HG02981 (cell line): ENCODE measurements around the gene SLC16A14.
"Not testable (repeated sequence)": the region's sequence is repeated elsewhere in the genome, so short reads cannot be mapped to it uniquely, and the experiment has no call there.

ENCODE experiments used
- ATAC-seq: cut with Tn5 transposase; IDR thresholded peaks from one replicate; pipeline ENCODE4 v1.9.1; 2021; ENCODE audit warnings: mild to moderate bottlenecking, moderate library complexity; ENCODE audit not compliant: unreplicated experiment

The SLC16A14 gene, protein sequence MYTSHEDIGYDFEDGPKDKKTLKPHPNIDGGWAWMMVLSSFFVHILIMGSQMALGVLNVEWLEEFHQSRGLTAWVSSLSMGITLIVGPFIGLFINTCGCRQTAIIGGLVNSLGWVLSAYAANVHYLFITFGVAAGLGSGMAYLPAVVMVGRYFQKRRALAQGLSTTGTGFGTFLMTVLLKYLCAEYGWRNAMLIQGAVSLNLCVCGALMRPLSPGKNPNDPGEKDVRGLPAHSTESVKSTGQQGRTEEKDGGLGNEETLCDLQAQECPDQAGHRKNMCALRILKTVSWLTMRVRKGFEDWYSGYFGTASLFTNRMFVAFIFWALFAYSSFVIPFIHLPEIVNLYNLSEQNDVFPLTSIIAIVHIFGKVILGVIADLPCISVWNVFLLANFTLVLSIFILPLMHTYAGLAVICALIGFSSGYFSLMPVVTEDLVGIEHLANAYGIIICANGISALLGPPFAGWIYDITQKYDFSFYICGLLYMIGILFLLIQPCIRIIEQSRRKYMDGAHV

DNA sequence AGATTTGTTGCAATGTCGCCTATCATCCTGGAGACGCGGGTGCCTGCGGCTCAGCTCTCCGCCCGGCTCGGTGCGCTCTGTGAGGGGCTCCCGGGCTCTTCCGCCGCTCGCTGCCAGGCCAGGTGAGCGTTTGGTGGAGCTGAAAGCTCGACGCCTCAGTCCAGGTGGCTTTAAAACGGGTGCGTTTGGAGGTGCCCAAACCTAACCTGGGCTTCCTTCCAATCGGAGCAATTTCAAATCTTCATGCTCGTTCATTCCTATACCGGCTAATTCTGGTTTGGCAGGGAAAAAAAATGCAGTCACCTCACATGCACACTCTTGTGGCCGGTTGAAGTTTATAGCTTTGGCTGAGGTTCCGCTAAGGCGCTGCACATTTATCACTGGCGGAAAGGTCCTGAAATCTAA, at the start of gene SLC16A14:
Gene SLC16A14, minus strand, starts transcription at position 274 of the 405 bp plus-strand sequence. CDS start 9,572 bp downstream, outside the sequence.
- peak; percentile 22 for ATAC-seq

GRCh38 chr2:230106771-230107170, 38.0 kb upstream of the SLC16A14 start:
- no peak for ATAC-seq

DNA sequence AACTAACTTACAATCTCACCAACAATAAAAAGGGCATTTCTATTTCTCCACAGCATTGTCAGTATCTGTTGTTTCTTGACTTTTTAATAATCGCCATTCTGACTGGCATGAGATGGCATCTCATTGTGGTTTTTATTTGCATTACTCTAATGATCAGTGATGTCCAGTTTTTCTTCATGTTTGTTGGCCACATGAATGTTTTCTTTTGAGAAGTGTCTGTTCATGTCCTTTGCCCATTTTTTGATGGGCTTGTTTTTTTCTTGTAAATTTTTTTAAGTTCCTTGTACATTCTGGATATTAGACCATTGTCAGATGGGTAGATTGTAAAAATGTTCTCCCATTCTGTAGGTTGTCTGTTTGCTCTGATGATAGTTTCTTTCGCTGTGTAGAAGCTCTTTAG, 33.2 kb upstream of the SLC16A14 start:
- ATAC-seq, result not testable (repeated sequence)

- ATAC-seq, result no peak
These were observed 29.1 kb upstream of the SLC16A14 start for GRCh38 chr2:230097841-230098240.

DNA sequence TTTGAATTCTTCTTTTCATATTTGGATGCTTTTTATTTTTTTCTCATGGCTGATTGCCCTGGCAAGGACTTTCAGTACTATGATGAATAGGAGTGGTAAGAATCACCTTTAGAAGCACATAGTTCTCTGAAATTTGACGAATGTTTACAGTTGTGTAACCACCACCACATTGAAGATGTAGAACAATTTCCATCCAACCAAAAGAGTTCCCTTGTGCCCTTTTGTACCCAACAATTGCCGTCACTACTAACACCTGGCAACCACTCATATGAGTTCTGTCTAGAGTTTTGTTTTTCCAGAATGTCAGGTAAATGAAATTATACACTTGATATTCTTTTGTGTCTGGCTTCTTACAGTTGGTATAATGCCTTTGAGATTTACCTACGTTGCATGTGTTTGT, 28.7 kb upstream of the SLC16A14 start:
- ATAC-seq, result no peak

- ATAC-seq, result no peak
These were observed 22.2 kb upstream of the SLC16A14 start for GRCh38 chr2:230090967-230091366.

DNA sequence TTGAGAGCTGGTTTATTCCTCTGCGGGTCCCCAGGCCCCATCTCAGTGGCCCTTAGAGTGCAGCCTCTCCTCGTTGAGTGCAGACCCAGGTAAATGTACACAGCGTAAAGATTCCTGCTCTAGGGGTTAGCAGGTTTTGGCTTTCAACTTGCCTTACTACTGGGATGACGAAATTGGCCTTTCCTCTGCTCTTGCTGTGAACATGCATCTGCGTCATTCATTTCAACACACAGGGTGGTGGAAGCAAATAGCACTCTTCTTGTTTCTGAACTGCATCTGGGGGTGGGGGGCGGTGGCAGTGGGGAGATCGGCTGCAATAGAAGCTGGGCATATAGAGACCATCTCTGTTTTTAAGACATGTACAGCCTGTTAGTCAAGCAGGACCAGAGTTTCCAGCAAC, 16.5 kb upstream of the SLC16A14 start:
- ATAC-seq, result no peak

GRCh38 chr2:230077851-230078547, 9.3 kb upstream of the SLC16A14 start:
- no peak for ATAC-seq

DNA sequence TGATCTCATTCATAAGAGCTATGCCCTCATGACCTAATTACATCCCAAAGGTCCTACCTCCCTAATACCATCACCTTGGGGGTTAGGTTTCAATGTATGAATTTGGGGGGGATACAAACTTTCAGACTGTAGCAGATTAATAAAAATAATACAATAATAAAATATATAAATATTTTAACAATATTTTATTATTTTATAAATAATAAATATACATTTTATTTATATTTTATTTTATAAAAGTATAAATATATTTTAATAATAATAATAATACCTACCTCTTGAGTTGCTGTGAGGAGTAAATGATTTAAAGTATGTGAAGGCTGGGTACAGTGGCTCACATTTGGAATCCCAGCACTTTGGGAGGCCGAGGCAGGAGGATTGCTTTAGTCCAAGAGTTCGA, 8.1 kb upstream of the SLC16A14 start:
- ATAC-seq, result no peak

GRCh38 chr2:230075988-230076631, 7.4 kb upstream of the SLC16A14 start:
- no peak for ATAC-seq

- no peak for ATAC-seq
These were observed 2.7 kb upstream of the SLC16A14 start for GRCh38 chr2:230071421-230071820.

DNA sequence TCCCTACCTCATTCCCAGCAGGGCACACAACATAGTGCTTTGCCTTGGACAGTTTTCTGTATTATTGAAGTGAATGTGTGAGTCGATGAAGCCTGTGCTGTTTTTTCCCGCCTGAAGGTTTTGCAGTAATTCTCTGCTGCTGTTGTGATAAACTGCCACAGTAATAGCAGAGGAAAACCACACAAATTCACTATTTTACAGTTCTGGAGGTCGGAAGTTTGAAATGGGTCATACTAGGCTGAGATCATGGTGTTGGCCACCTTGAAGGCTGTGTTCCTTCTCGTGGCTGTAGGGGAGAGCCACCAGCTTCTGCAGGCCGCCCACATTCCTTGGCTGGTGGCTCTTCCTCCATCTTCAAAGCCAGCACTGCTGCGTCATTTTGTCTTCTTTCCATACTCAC, 678 bp upstream of the SLC16A14 start:
- no peak for ATAC-seq

DNA sequence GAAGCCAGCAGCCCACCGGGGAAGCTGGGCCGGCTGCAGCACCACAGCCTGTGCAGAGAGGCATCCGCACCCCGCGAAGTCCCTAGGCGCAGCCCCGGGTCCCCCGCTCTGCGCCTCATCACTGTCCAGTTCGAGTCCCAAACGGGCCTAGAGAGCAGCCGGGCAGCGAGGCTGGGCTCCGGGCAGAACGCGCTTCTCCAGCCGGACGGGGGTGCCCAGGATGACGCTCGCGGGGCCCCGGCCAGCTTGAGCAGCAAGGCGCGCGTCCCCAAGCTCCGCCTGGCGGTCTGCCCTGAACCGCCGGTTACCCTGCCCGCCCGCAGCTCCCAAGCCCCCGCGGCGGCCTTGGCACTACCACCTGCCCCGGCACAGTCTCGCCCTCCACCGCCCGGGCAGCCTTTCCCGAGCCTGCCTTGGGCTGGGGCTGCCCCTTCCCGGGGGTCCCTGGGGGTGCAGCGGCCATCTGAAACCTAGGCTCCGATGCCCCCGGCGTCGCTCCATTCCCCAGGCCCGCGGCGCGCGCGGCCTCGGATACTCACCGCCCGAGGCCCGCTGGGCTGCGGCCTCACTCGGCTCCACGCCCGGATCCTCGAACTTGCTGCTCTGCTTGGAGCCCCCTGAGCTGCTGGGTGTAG, 591 bp downstream of the SLC16A14 start:
- peak; percentile 40 for ATAC-seq

DNA sequence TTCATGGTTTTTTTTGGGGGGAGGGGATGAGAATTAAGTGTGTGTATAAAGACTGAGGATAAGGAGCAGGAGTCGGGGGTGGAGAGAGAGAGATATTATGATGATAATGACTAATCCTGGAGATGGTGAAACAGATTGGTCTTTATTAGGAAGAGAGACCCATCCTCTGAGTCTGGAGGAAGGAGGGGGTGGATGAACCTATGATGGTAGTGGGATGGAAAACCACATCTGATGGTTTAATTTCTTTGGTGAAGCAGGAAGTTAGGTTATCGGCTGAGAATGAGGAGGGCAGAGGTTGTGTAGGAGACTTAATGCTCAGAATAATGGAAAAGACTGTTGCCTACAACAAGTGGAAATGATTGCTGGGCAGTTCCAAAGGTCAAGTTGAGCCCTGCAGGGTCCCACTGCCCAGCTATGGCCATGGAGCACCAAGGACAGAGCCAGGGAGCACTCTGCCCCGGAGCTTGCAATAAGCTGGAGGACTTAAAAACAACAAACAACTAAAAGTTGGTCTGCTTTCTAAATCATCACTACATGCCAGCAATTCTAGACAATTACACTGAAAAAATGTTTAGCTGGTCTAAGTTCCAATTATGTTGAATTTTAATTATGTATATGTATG, 7.9 kb downstream of the SLC16A14 start:
- ATAC-seq, result no peak

- ATAC-seq, result no peak
These were observed 14.8 kb downstream of the SLC16A14 start for GRCh38 chr2:230053753-230054478.

- no peak for ATAC-seq
These were observed 16.4 kb downstream of the SLC16A14 start for GRCh38 chr2:230052299-230052698.

GRCh38 chr2:230050136-230050535, 18.6 kb downstream of the SLC16A14 start:
- ATAC-seq, result no peak

DNA sequence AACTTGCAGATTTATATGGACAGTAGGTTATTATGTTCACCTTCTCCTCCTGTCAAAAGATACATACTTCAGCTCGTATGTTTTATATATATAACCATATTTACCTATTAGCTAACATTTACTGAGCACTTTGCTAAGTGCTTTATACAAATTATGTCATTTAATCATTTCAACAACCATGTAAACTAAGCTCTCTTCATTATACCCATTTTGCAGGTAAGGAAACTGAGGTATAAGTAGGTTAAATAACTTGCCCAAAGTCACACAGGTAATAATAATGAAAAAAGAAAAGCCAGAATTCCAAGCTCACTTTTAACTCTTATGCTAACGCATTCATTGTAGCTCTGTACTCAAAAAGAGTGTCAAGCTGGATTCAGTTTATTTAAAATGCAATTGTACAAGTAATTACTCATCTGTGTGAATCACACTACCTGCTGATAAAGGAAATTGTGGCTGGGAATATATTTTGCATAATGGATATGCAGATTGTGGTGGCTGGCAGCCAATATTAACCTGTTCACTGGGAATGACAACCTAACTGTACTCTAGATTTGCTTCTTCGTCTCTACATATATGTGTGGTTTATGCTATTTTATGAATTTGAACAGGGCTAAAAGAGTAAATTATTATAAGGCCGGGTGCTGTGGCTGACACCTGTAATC, 20.6 kb downstream of the SLC16A14 start:
- no peak for ATAC-seq

- no peak for ATAC-seq
These were observed 22.2 kb downstream of the SLC16A14 start for GRCh38 chr2:230046491-230046890.
